DOHH2 (cell line): ENCODE results near the gene TRH.

Experiments used
- H3F3A ChIP-seq: fragments of 200-600 bp; sonication (generic), shearing (Covaris generic); 2 replicates; pipeline ENCODE4 v1.6.0; 2016; ENCODE audit warnings: antibody characterized with exemption, mild to moderate bottlenecking; ENCODE audit not compliant: control insufficient read depth, insufficient read depth
- H3K27ac ChIP-seq: fragments of 200-600 bp; sonication (generic); 2 replicates; pipeline ENCODE4 v1.5.1; 2014; ENCODE audit warnings: low read depth, mild to moderate bottlenecking, low read length, moderate library complexity
- H3K27me3 ChIP-seq: fragments of 200-600 bp; sonication (generic); 2 replicates; pipeline ENCODE4 v1.6.1; 2014; ENCODE audit warnings: mild to moderate bottlenecking, low read length, mixed read lengths; ENCODE audit not compliant: control insufficient read depth
- H3K36me3 ChIP-seq: fragments of 200-600 bp; sonication (generic); 2 replicates; pipeline ENCODE4 v1.6.1; 2014; ENCODE audit warnings: mild to moderate bottlenecking, low read length, moderate library complexity, mixed read lengths; ENCODE audit not compliant: control insufficient read depth
- H3K4me1 ChIP-seq: fragments of 200-600 bp; sonication (generic); 2 replicates; pipeline ENCODE4 v1.6.1; 2014; ENCODE audit warnings: mild to moderate bottlenecking, low read length, mixed read lengths; ENCODE audit not compliant: control insufficient read depth
- H3K4me2 ChIP-seq: fragments of 200-600 bp; sonication (generic); 2 replicates; pipeline ENCODE4 v1.6.0; 2014; ENCODE audit warnings: mild to moderate bottlenecking, low read length, moderate library complexity
- H3K4me3 ChIP-seq: fragments of 200-600 bp; sonication (generic); 2 replicates; pipeline ENCODE4 v1.5.1; 2014; ENCODE audit warnings: mild to moderate bottlenecking, low read length, mixed read lengths
- H3K79me2 ChIP-seq: fragments of 200-600 bp; sonication (generic); 2 replicates; pipeline ENCODE4 v1.6.1; 2014; ENCODE audit warnings: mild to moderate bottlenecking, low read length, mixed read lengths; ENCODE audit not compliant: control insufficient read depth
- H3K9me2 ChIP-seq: fragments of 200-600 bp; sonication (generic); replicated peaks from 2 replicates; pipeline ENCODE4 v1.6.1; 2014; ENCODE audit warnings: mild to moderate bottlenecking, low read length, mixed read lengths; ENCODE audit not compliant: control insufficient read depth
- H3K9me3 ChIP-seq: fragments of 200-600 bp; sonication (generic); 2 replicates; pipeline ENCODE4 v1.6.1; 2014; ENCODE audit warnings: antibody characterized with exemption, low read length, mixed read lengths; ENCODE audit not compliant: control insufficient read depth, insufficient read depth
- H4K20me1 ChIP-seq: fragments of 200-600 bp; sonication (generic); 2 replicates; pipeline ENCODE4 v1.6.0; 2014; ENCODE audit warnings: low read depth, mild to moderate bottlenecking, antibody characterized with exemption, low read length, moderate library complexity; ENCODE audit not compliant: control insufficient read depth, insufficient read depth
- CTCF ChIP-seq: fragments of 200-600 bp; sonication (generic); IDR thresholded peaks from one replicate; pipeline ENCODE4 v1.5.1; 2014; ENCODE audit warnings: antibody characterized with exemption, mild to moderate bottlenecking, low read depth, low read length; ENCODE audit not compliant: poor library complexity, severe bottlenecking
- EZH2phosphoT487 ChIP-seq: fragments of 200-600 bp; sonication (generic); IDR thresholded peaks from 2 replicates; pipeline ENCODE4 v1.6.1; 2017; ENCODE audit warnings: borderline replicate concordance, mild to moderate bottlenecking, antibody characterized with exemption, low read length, moderate library complexity, mixed read lengths

TRH gene

DNA sequence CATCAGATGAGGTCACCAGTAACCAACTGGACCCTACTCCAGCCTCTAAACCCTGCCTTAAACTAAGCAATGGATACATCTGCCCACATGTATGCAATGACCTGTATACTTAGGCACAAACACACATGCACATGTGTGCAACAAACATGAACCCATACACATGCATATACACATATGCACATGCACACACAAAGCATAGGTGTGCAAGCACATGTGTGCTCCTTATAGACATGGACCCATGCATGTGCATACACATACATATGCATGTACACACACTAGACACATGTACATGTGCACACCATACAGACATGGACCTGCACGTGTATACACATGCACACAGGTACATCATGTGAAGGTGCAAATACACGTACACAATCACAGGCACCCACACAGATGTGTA is 8.6 kb upstream of the TRH start:
- Histone ChIP-seq H3K9me3 (no peaks in the 10 kb centered on the region), H3K4me1 (no peaks in the 10 kb centered on the region), H4K20me1 (no peaks in the 10 kb centered on the region), H3K79me2 (no peaks in the 10 kb centered on the region), H3K4me3 (no peak overlapping the region), H3K9me2 (no peaks in the 10 kb centered on the region), H3K27me3 (peaks cover 10% of the 10 kb centered on the region; the same call in 1 of the 2 replicates), H3K4me2 (no peak overlapping the region), H3F3A (no peaks in the 10 kb centered on the region), H3K36me3 (no peaks in the 10 kb centered on the region), H3K27ac (no peak overlapping the region)
- TF ChIP-seq EZH2phosphoT487 (no peak), CTCF (no peak)

GRCh38 chr3:129966876-129967275 is 7.6 kb upstream of the TRH start:
- no peaks in the 10 kb centered on the region for H3K9me3 ChIP-seq
- no peaks in the 10 kb centered on the region for H3K4me1 ChIP-seq
- H3K79me2 ChIP-seq, result no peaks in the 10 kb centered on the region
- peaks cover 10% of the 10 kb centered on the region; the same call in 1 of the 2 replicates for H3K27me3 ChIP-seq
- H3K27ac ChIP-seq, result no peak overlapping the region
- no peaks in the 10 kb centered on the region for H4K20me1 ChIP-seq
- H3K36me3 ChIP-seq, result no peaks in the 10 kb centered on the region
- TF ChIP-seq CTCF (no peak), EZH2phosphoT487 (no peak)
- H3F3A ChIP-seq, result no peaks in the 10 kb centered on the region
- H3K4me3 ChIP-seq, result no peak overlapping the region
- H3K9me2 ChIP-seq, result no peaks in the 10 kb centered on the region
- H3K4me2 ChIP-seq, result no peak overlapping the region

DNA sequence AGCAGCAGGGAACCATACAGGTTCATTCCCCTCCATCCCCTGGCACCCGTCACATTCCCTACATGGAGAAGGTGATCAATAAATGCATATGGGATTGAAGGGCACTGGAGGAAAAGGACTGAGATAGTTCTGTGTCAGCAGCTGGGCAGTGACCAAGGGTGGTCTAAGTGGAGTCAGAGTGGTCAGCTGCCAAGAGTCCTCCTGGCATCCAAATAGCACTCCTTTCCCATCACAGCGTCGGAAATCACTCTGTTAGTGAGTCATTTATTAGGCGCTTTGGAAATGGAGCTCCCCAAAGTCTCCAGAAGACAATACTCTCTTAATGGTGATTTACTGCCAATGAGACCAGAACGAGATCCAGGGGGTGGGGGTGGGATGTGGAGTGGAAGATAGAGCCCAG is 6.8 kb upstream of the TRH start:
- Histone ChIP-seq H3K9me2 (no peaks in the 10 kb centered on the region), H3K36me3 (no peaks in the 10 kb centered on the region)
- TF ChIP-seq EZH2phosphoT487, result no peak
- TF ChIP-seq CTCF, result no peak

More for the DNA sequence above, 6.8 kb upstream of the TRH start:
- H3K9me3 ChIP-seq, result no peaks in the 10 kb centered on the region
- no peak overlapping the region for H3K4me3 ChIP-seq
- H3K4me2 ChIP-seq, result no peak overlapping the region
- no peaks in the 10 kb centered on the region for H3F3A ChIP-seq
- no peaks in the 10 kb centered on the region for H3K79me2 ChIP-seq
- no peak overlapping the region for H3K27ac ChIP-seq
- peaks cover 10% of the 10 kb centered on the region; the same call in 1 of the 2 replicates for H3K27me3 ChIP-seq
- H3K4me1 ChIP-seq, result no peaks in the 10 kb centered on the region
- H4K20me1 ChIP-seq, result no peaks in the 10 kb centered on the region
